ENCODE data around the gene IQSEC3.
"Not testable (repeated sequence)": the region's sequence is repeated elsewhere in the genome, so short reads cannot be mapped to it uniquely, and the experiment has no call there.

DNA sequence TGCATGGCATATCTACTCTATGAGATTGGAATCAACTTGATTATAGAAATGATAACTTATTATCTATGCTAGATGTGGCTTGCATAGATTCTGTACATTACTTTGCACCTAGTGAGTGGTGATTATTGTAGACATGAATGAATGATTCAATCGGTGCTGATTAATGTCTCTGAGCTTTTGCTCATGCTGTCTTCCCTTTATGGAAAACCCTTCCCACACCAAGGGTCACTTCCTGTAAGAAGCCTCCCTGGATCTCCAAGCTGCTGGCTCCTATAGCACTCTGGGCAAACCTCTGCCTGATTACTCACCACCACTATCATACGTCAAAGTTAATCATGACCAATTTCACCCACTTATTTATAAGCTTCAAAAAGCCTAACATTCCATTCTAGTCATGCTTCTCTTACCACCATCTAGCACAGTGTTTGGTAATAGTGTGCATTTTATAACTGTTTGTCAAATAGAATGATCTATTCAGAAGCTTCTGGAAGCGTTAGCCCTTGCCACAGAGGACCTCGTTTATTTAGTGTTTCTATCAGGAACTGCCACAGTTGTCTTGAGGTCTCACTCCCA, 990 bp upstream of the IQSEC3 start:
- TF ChIP-seq POLR2A, POLR2AphosphoS5 (IDR thresholded peaks at IDR 0.05; ENCODE audit: low read depth, low read length): not testable (repeated sequence)
